Thyroid gland (tissue), 4 donors: ENCODE results near the gene LHX8.

ENCODE experiments used
- POLR2A ChIP-seq, 2 donors: fragments of 450-650 bp; IDR thresholded peaks; one replicate each; pipeline ENCODE4 v1.6.1; 2017; ENCODE audit warnings: antibody characterized with exemption in 2 of 2, mild to moderate bottlenecking in 2 of 2, moderate library complexity in 1 of 2
- TF ChIP-seq, protein P1 (sequence below), 6 experiments: fragments of 200-600 bp in 3 of 6; fragments of 450-650 bp in 3 of 6; sonication (generic) in 3 of 6; IDR thresholded peaks; one replicate each; pipeline ENCODE4 v1.5.1; 2016 to 2019; ENCODE audit warnings: antibody characterized with exemption in 6 of 6, mild to moderate bottlenecking in 2 of 6, inconsistent platforms in 1 of 6, moderate library complexity in 1 of 6

DNA sequence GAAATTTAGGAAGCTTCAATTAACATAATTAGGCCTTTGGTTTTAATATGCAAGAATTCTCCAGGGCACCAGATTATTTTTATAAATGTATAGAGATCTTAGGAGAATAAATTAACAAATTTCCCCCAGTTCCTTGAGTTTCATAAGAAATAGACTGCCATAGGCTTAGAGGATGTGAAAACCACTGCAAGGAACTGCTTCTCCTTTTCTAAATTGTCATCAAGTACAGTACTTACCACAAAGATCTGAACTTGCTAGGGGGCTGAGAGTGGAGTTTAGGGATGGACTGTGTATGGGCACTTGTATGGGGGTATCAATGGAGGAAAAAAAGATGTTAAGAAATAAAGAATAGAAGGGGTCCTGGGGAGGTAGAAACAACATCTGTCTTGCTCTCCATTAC is 31.1 kb downstream of the LHX8 start:
- TF ChIP-seq, protein P1, sequence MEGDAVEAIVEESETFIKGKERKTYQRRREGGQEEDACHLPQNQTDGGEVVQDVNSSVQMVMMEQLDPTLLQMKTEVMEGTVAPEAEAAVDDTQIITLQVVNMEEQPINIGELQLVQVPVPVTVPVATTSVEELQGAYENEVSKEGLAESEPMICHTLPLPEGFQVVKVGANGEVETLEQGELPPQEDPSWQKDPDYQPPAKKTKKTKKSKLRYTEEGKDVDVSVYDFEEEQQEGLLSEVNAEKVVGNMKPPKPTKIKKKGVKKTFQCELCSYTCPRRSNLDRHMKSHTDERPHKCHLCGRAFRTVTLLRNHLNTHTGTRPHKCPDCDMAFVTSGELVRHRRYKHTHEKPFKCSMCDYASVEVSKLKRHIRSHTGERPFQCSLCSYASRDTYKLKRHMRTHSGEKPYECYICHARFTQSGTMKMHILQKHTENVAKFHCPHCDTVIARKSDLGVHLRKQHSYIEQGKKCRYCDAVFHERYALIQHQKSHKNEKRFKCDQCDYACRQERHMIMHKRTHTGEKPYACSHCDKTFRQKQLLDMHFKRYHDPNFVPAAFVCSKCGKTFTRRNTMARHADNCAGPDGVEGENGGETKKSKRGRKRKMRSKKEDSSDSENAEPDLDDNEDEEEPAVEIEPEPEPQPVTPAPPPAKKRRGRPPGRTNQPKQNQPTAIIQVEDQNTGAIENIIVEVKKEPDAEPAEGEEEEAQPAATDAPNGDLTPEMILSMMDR (IDR thresholded peaks at IDR 0.05), result no peak
- no peak for TF ChIP-seq POLR2A (IDR thresholded peaks at IDR 0.05)
